NCI-H2081 (cell line): ENCODE results near the gene CASQ2.

Experiments
- DNase-seq, 2 experiments: peaks; one replicate each; lab custom pipeline; 2025; lab: John Stamatoyannopoulos, UW

Gene CASQ2

DNA sequence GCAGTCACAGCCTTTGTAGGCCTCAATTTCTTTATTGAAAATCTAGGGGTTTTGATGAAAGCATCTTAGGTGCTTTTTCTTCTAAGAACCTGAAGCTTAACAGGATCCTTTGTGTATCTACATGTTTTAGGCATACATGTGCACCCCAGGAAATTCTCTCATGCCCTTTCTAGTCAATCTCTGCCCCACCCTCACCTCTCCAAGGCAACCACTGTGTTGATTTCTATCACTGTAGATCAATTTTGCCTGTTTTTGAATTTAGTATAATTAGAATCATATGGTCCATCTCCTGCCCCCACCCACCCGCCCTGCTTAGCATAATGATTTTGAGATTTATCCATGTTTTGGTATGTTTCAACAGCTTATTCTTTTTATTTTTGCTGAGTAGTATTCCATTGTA is 107.4 kb downstream of the CASQ2 start:
- no peak for DNase-seq

DNA sequence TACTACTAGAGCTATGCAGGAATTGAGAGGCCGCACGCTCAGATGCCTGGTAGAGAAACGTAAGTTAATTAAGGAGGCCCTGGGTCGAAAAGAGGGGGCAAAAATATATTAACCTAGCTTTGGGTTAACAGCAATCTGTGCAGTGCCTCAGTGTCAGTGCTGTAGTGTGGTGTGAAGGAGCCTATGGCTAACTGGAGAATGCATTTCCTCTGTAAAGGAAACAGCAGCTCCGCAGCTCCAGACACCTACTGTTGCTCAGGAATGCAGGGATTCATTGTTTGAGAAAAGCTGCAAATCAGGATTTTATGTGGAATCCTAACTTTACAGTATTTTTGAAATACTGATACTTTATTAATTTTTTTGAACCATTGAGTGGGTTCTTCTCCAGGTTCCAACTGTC is 108.4 kb downstream of the CASQ2 start:
- DNase-seq = no peak

DNA sequence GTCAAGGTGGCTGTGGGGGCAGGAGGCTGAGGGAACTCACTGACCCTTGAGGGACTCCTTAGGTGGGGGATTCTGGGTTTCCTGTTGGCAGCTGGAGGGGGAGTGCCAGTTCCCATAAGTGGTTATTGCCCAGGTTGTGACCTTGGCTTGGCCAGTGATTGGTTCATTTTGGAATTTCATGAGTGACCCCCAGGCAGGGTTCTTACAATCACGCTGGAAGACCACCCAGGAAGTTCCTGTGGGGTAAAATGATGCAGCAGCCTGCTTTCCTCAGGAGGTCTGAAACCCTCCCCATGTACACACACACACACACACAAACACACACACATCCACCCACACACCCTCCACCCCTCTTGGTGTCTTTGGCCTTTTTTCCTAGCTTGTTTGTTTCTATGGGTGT is 109.9 kb downstream of the CASQ2 start:
- DNase-seq = no peak

DNA sequence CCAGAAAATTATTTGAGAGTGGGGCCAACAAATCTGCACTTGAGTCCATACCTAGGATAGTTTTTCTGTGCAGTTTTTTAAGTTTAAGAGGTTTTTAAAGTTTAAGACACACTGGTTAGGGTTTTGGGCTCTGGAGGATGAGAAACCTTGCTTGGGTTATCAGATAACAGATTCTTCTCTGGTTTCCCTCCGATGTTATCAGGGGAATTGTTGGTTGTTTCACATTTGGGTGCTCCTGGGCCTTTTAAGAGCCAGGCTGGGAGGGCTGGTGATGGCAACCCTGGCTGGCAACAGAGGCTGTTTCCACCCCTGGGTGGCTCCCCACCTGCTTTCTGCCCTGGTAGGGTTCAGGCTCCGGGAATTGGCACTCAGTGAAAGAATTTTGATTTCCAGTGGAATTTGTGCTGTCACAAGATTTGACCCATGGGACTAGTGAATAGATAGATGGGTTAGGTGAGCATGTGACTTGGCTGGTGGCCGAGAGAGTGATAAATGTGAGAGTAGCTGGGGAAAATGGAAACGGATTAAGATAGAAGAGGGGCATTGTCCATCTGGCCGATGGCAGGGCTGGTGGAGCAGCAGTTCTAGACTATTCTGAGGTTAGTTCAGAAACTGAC is 111.9 kb downstream of the CASQ2 start:
- DNase-seq = no peak

DNA sequence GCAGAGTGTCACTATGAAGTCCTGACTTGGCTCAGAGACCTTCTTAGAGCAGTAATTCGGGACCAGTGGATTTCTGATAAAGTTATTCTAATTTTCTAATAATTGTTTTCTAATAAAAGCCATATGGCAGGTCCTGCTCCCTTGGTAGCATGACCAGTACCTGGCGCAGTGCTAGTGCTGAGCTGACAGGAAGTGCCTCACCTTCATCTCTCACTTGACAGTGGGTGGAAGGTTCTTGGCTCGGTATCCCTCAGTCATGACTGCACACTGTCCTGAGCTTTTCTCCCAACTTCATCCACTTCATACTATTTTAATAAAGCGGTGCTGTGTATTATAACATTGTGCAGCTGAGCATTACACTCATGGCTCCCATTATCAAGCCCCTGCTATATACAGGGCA is 112.6 kb downstream of the CASQ2 start:
- DNase-seq = no peak

DNA sequence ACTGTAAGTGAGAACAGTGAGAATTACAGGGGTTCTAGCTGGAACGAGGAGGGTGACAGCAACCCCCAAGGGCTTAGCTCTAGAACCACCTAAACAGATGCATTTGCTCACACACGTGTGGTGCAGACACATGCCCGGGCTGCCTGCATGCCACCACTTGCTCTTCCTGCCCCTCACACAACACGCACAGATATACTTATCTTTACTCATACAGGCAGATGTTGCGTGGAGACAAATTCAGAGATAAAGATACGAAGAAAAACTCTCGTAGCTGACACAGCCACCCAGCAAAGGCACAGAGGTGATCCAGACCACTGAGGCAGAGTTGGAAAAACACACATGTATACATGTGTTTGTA is 113.2 kb downstream of the CASQ2 start:
- DNase-seq = no peak

DNA sequence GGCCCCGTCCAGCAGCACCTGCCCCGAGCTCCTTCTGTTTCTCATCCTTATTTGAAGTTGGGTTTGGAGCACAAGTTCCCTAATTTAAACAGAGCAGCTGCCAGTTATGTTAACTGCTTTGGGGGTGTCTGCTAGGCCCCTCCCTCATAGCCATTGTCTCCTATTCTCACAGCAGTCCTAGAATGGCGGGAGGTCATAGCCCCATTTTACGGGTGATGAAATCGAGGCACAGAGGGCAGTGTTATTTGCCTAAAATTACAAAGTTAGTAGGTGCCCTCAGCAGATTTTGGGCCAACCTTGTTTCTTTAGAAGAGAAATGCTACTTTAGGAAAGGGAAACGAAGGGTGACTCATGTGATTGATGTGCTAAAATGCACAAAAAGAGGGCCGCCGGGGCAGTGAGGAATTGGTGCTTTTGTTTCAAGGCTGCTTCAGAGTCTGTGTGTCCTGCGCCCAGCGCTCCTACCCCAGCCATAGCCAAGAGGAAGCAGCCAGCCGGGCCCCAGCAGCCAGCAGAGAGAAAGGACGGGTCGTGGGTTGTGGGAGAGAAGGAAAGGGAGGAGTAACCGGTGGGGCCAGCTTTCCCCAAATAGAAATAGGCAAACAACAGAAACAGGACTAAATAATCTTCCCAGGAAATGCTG is 113.7 kb downstream of the CASQ2 start:
- DNase-seq = no peak

DNA sequence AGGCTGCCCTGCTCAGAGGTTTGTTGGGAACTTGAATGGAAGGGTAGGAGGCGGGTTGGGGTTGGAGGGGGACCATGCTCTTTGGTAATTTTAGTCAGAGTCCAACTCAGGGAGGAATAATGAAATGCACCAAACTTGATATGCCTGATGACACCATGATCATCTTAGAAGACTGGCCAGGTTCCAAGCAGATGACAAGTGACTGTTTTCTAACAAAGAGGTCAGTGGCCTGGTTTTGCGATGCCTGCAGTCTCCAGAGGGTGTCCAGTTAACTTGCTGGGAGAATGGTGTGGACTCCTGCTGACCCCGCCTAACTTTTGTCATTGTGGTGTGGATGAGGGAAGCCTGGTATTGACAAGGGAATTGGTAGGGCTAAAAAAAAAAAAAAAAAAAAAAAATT is 114.4 kb downstream of the CASQ2 start:
- DNase-seq = no peak

DNA sequence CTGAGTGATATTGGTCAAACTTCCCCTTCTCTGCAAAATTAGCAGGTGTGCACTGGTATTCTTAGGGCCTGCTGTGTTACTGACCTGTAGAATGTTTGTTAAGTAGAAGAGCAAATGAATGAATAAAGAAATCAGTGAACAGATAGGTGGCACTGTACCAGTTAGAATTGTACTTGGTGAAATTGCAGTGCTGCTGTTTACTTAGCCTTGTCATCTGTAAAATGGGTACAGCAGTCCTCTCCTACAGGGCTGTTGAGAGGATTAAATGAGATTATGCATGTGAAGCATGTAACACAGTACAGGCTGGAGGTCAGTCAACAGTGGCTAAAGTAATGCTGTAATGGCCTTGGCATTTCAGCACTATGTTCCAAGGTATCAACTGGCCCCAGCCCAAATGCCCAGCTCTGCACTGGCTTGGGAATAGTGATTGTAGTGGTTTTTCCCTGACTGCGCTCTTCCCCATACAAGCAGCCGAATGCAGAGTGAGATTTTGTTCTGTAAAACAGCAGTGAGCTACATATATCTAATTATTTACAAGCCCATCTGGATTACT is 116.2 kb downstream of the CASQ2 start:
- no peak for DNase-seq

DNA sequence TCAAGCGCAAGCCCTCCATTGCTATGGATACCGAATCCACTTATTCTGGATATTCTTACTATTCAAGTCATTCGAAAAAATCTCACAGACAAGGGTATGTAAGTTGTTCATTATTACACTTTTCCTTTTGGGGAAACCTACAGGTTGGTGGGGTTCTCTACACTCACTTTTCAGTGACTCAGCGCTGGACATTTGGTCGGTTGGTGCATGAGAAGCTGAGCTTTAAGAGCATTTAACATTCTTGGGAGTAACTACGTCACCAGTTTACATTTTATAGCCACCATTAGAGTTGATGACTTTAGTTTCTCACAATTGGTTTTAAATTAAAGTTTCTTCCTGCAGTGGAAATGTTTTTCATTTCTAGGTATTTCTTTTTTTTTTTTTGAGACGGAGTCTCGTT is 117.1 kb downstream of the CASQ2 start:
- DNase-seq = no peak

DNA sequence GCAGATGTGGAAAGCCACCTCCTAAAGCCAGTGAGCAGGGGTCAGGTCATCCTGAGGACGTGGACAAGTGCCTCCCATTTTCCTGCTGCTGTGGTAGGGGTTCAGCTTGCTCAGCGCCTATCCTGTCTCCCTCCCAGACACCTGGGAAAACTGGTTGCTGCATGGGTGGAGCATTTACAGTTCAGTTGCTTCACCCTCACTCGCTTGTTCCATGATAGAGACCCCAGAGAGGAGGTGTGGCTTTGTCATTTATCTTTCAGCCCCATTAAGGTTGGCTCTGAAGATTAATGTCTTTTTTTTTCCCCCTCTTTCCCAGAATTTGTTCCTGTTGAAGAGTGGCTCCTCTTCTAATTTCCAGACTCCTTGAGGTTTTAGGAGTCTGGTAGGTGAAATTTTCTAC is 117.6 kb downstream of the CASQ2 start:
- DNase-seq = no peak
